ENCODE results near the gene TRIM54.

Gene TRIM54

GRCh38 chr2:27275211-27276150, 6.7 kb upstream of the TRIM54 start, which contains the start of gene DNAJC5G:
Gene DNAJC5G, plus strand, starts transcription at chr2:27275433. Its CDS starts 1,296 bp downstream, at chr2:27276729.
- no peak for DNase-seq (ENCODE audit: low read depth)
- TF ChIP-seq CTCF (conservative IDR thresholded peaks at IDR 0.05; ENCODE audit: low read depth, low read length), result no peak
- H3K4me3 ChIP-seq (ENCODE audit: low read length), result no peak within 1 kb of the TSS

GRCh38 chr2:27278010-27278409, 4.2 kb upstream of the TRIM54 start:
- no peak for TF ChIP-seq CTCF (conservative IDR thresholded peaks at IDR 0.05; ENCODE audit: low read depth, low read length)
- no peak for DNase-seq (ENCODE audit: low read depth)
- no peak overlapping the region for H3K4me3 ChIP-seq (ENCODE audit: low read length)

GRCh38 chr2:27280826-27281225, 1.4 kb upstream of the TRIM54 start:
- no peak for DNase-seq (ENCODE audit: low read depth)
- H3K4me3 ChIP-seq (ENCODE audit: low read length), result no peak overlapping the region
- TF ChIP-seq CTCF (conservative IDR thresholded peaks at IDR 0.05; ENCODE audit: low read depth, low read length), result no peak

- no peak for TF ChIP-seq CTCF (conservative IDR thresholded peaks at IDR 0.05; ENCODE audit: low read depth, low read length)
- no peak for DNase-seq (ENCODE audit: low read depth)
- H3K4me3 ChIP-seq (ENCODE audit: low read length), result no peak overlapping the region
Measured at GRCh38 chr2:27281442-27281841, 787 bp upstream of the TRIM54 start.

GRCh38 chr2:27282892-27283291, 663 bp downstream of the TRIM54 start:
- no peak overlapping the region for H3K4me3 ChIP-seq (ENCODE audit: low read length)
- DNase-seq (ENCODE audit: low read depth), result no peak
- TF ChIP-seq CTCF (conservative IDR thresholded peaks at IDR 0.05; ENCODE audit: low read depth, low read length), result no peak

- no peak for TF ChIP-seq CTCF (conservative IDR thresholded peaks at IDR 0.05; ENCODE audit: low read depth, low read length)
Measured at GRCh38 chr2:27284996-27285395, 2.8 kb downstream of the TRIM54 start.

GRCh38 chr2:27285481-27285880, 3.3 kb downstream of the TRIM54 start:
- no peak for DNase-seq (ENCODE audit: low read depth)
- TF ChIP-seq CTCF (conservative IDR thresholded peaks at IDR 0.05; ENCODE audit: low read depth, low read length), result no peak
- no peak overlapping the region for H3K4me3 ChIP-seq (ENCODE audit: low read length)

More at GRCh38 chr2:27284996-27285395, 2.8 kb downstream of the TRIM54 start:
- DNase-seq (ENCODE audit: low read depth), result no peak
- no peak overlapping the region for H3K4me3 ChIP-seq (ENCODE audit: low read length)
